Measurements from ENCODE around the gene CC2D2B.

Gene CC2D2B

GRCh38 chr10:95941115-95941514 lies 33.3 kb downstream of the CC2D2B start:
- ATAC-seq: no peak
- TF ChIP-seq ESRRG (CRISPR knock-in tag; IDR thresholded peaks at IDR 0.05) (no peak), PPARA (CRISPR knock-in tag; IDR thresholded peaks at IDR 0.05; ENCODE audit: borderline replicate concordance) (no peak), OSR1 (CRISPR knock-in tag; IDR thresholded peaks at IDR 0.05) (no peak), CSDC2 (CRISPR knock-in tag; IDR thresholded peaks at IDR 0.05) (no peak)

- no peak for ATAC-seq
- TF ChIP-seq TSHZ2 (CRISPR knock-in tag; IDR thresholded peaks at IDR 0.05) (no peak), SNAI2 (CRISPR knock-in tag; IDR thresholded peaks at IDR 0.05) (no peak), ARNTL (CRISPR knock-in tag; IDR thresholded peaks at IDR 0.05; ENCODE audit: borderline replicate concordance, low read depth) (no peak), ZNF8 (CRISPR knock-in tag; IDR thresholded peaks at IDR 0.05) (no peak), BACH2 (CRISPR knock-in tag; IDR thresholded peaks at IDR 0.05; ENCODE audit: borderline replicate concordance) (no peak)
Measured at GRCh38 chr10:95963202-95963990, 55.6 kb downstream of the CC2D2B start.

- no peak for TF ChIP-seq ESRRG (CRISPR knock-in tag; IDR thresholded peaks at IDR 0.05)
- TF ChIP-seq ZNF8 (CRISPR knock-in tag; IDR thresholded peaks at IDR 0.05): no peak
- no peak for TF ChIP-seq GLIS3 (CRISPR knock-in tag; IDR thresholded peaks at IDR 0.05)
- no peak for TF ChIP-seq BACH2 (CRISPR knock-in tag; IDR thresholded peaks at IDR 0.05; ENCODE audit: borderline replicate concordance)
- TF ChIP-seq ZFP3 (CRISPR knock-in tag; IDR thresholded peaks at IDR 0.05): no peak
- TF ChIP-seq ARNTL (CRISPR knock-in tag; IDR thresholded peaks at IDR 0.05; ENCODE audit: borderline replicate concordance, low read depth): no peak
- no peak for TF ChIP-seq OSR1 (CRISPR knock-in tag; IDR thresholded peaks at IDR 0.05)
- TF ChIP-seq TSHZ2 (CRISPR knock-in tag; IDR thresholded peaks at IDR 0.05): no peak
- no peak for TF ChIP-seq PATZ1 (CRISPR knock-in tag; IDR thresholded peaks at IDR 0.05; ENCODE audit: borderline replicate concordance)
- TF ChIP-seq ZC3H10 (CRISPR knock-in tag; IDR thresholded peaks at IDR 0.05): no peak
- no peak for ATAC-seq
Measured at GRCh38 chr10:95963991-95964389, 56.2 kb downstream of the CC2D2B start.

- TF ChIP-seq OSR1 (CRISPR knock-in tag; IDR thresholded peaks at IDR 0.05) (no peak), ZNF565 (CRISPR knock-in tag; conservative IDR thresholded peaks at IDR 0.05; ENCODE audit: low read depth) (no peak), ZC3H10 (CRISPR knock-in tag; IDR thresholded peaks at IDR 0.05) (no peak), ARNTL (CRISPR knock-in tag; IDR thresholded peaks at IDR 0.05; ENCODE audit: borderline replicate concordance, low read depth) (no peak)
- no peak for ATAC-seq
Measured at GRCh38 chr10:95964756-95965155, 57.0 kb downstream of the CC2D2B start.

GRCh38 chr10:95976362-95977229 lies 68.8 kb downstream of the CC2D2B start:
- no peak for ATAC-seq

More at GRCh38 chr10:95976362-95977229, 68.8 kb downstream of the CC2D2B start:
- no peak for TF ChIP-seq TCF4 (CRISPR knock-in tag; IDR thresholded peaks at IDR 0.05; ENCODE audit: borderline replicate concordance)
- TF ChIP-seq TOX (CRISPR knock-in tag; IDR thresholded peaks at IDR 0.05; ENCODE audit: borderline replicate concordance): no peak
- TF ChIP-seq ZC3H10 (CRISPR knock-in tag; IDR thresholded peaks at IDR 0.05): no peak
- TF ChIP-seq ARNTL (CRISPR knock-in tag; IDR thresholded peaks at IDR 0.05; ENCODE audit: borderline replicate concordance, low read depth): no peak
- no peak for TF ChIP-seq CSDC2 (CRISPR knock-in tag; IDR thresholded peaks at IDR 0.05)
- no peak for TF ChIP-seq ZFP30 (CRISPR knock-in tag; IDR thresholded peaks at IDR 0.05)
- no peak for TF ChIP-seq GLIS3 (CRISPR knock-in tag; IDR thresholded peaks at IDR 0.05)
- TF ChIP-seq SNAI2 (CRISPR knock-in tag; IDR thresholded peaks at IDR 0.05): no peak

Measured in SK-N-SH treated with all-trans-retinoic acid at 6 μM for 48 hours (cell line).